Prostate gland (tissue), 2 donors: ENCODE results near the gene CYP4F12.

Experiments
- CTCF ChIP-seq, 4 experiments: fragments of 200-600 bp in 2 of 4; fragments of 450-650 bp in 2 of 4; sonication (generic) in 2 of 4; IDR thresholded peaks; 1 replicate in 3 of 4; 2 replicates in 1 of 4; pipeline ENCODE4 v1.5.1; 2016 to 2019; ENCODE audit warnings: antibody characterized with exemption in 4 of 4, mild to moderate bottlenecking in 2 of 4, moderate library complexity in 2 of 4
- POLR2A ChIP-seq: fragments of 450-650 bp; IDR thresholded peaks from one replicate; pipeline ENCODE4 v1.6.1; 2016; ENCODE audit warnings: antibody characterized with exemption, mild to moderate bottlenecking

- TF ChIP-seq CTCF (IDR thresholded peaks at IDR 0.05): no peak
- no peak for TF ChIP-seq POLR2A
Observed at GRCh38 chr19:15644066-15644741, 28.7 kb upstream of the CYP4F12 start.
